Endothelial cell (in vitro differentiated cells): Measurements from ENCODE around the gene S100A16. TPM values are rescaled to one million over a fixed set of nuclear protein-coding genes. Genes with fewer than 3 reads are reported as not detected.

Experiments used
- DNase-seq: peaks from one replicate; pipeline ENCODE4 v3.0.0; 2021; ENCODE audit warnings: low spot score
- H3K27ac Mint-ChIP-seq: one replicate; pipeline ENCODE4 v1.8.0; 2021; ENCODE audit warnings: mixed read lengths, inconsistent platforms; ENCODE audit not compliant: unreplicated experiment
- H3K27me3 Mint-ChIP-seq: one replicate; pipeline ENCODE4 v1.8.0; 2021; ENCODE audit warnings: mild to moderate bottlenecking, moderate library complexity, mixed read lengths, inconsistent platforms; ENCODE audit not compliant: unreplicated experiment
- H3K36me3 Mint-ChIP-seq: one replicate; pipeline ENCODE4 v1.8.0; 2021; ENCODE audit warnings: mild to moderate bottlenecking, low read depth, mixed read lengths, inconsistent platforms; ENCODE audit not compliant: unreplicated experiment
- H3K4me1 Mint-ChIP-seq: one replicate; pipeline ENCODE4 v1.8.0; 2021; ENCODE audit warnings: mild to moderate bottlenecking, mixed read lengths, inconsistent platforms; ENCODE audit not compliant: unreplicated experiment
- H3K4me3 Mint-ChIP-seq: one replicate; pipeline ENCODE4 v1.8.0; 2021; ENCODE audit warnings: mild to moderate bottlenecking, mixed read lengths, inconsistent platforms; ENCODE audit not compliant: unreplicated experiment
- H3K9me3 Mint-ChIP-seq: one replicate; pipeline ENCODE4 v1.8.0; 2021; ENCODE audit warnings: mixed read lengths, inconsistent platforms; ENCODE audit not compliant: unreplicated experiment
- total RNA-seq: library from RNA; stranded (reverse); fragmentation: NEBNext Ultra II Directional; extraction: Animal tissue kit (Norgen Biotek cat#: 25700); gene quantifications from one replicate; pipeline ENCODE4 v1.2.1, GENCODE V29; 2021; ENCODE audit not compliant: unreplicated experiment
- TF ChIP-seq, protein P1 (sequence below): fragments of 200-600 bp; sonication (generic); IDR thresholded peaks from one replicate; pipeline ENCODE4 v1.5.0; 2021; ENCODE audit warnings: antibody characterized with exemption; ENCODE audit not compliant: unreplicated experiment

Gene S100A16
- total RNA-seq, 1 donor from 2014 or later = 363 TPM

DNA sequence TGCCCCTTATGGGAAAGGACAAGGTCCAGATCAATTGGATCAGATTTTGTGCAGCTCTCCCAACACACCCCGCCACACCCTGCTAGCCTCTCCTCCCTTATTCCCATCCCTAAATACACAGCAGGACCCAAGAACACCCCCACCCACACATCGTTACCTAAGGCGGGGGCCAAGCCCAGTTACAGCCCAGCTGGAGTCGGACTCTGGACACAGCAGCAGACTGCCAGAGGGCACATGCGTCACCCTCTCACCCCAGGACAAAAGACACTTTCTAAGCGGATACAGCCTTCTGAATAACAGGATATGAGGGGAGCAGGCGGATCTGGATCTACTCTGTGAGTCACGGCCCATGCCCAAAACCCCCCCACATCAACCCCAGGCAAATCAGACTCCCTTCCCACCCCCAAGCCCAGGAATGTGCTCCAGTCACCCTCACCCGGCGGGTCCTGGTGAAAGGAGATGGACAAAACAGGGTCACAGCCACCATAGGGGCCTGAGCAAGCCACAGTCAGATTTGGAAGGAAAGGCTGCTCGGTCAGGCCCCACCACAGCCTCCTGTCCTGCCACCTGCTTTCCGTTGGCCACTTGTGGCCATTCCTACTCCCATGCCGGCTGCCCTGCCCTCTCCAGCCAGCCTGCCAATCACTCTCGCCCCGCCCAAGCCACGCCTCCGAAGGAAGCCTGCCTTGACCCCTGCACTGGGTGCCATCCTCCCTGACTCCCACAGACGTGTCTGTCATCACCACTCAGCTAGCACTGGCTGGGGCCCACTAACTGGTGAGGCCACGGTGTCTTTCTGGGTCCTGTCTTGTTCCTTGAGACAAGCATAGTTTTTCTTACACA lies 4.0 kb downstream of the S100A16 start:
- TF ChIP-seq, protein P1, sequence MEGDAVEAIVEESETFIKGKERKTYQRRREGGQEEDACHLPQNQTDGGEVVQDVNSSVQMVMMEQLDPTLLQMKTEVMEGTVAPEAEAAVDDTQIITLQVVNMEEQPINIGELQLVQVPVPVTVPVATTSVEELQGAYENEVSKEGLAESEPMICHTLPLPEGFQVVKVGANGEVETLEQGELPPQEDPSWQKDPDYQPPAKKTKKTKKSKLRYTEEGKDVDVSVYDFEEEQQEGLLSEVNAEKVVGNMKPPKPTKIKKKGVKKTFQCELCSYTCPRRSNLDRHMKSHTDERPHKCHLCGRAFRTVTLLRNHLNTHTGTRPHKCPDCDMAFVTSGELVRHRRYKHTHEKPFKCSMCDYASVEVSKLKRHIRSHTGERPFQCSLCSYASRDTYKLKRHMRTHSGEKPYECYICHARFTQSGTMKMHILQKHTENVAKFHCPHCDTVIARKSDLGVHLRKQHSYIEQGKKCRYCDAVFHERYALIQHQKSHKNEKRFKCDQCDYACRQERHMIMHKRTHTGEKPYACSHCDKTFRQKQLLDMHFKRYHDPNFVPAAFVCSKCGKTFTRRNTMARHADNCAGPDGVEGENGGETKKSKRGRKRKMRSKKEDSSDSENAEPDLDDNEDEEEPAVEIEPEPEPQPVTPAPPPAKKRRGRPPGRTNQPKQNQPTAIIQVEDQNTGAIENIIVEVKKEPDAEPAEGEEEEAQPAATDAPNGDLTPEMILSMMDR = no peak
- Mint-ChIP-seq H3K36me3 (peaks cover 14% of the 10 kb centered on the region), H3K4me3 (peak overlapping the region; percentile 98), H3K4me1 (peaks cover 56% of the 10 kb centered on the region), H3K27ac (peak overlapping the region; percentile 100), H3K27me3 (peaks cover 15% of the 10 kb centered on the region), H3K9me3 (no peaks in the 10 kb centered on the region)
- DNase-seq = peak; percentile 80

DNA sequence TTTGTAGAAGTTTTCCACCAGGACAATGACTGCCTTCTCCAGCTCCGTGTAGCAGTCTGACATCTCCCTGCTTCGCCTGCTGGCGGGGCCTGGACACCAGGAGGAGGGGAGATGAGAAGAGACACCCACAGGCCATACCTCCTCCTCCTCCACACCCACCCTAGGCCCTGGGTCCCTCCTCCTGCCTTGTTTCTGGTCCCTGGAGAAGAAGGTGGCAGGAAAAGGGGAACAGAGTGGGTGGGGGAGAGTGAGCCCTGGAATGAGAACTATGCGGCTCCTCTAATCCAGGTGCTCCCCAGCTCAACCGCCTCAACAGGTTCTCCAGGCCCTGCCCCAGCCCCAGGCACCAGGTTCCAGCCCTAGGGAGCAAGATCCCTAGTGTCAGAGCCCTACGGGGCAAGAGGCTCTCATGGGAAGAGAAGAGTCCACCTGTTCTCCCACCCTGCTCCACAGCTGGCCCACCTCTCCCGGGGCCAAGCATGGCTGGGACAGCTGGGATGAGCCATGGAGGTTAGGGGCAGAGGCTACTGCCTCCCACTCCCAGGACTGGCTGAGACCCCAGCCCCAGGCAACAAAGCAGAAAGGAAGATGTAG lies 4.8 kb downstream of the S100A16 start:
- peak overlapping the region; percentile 100 for H3K27ac Mint-ChIP-seq
- peaks cover 56% of the 10 kb centered on the region for H3K4me1 Mint-ChIP-seq
- no peak for DNase-seq
- H3K9me3 Mint-ChIP-seq = no peaks in the 10 kb centered on the region
- H3K36me3 Mint-ChIP-seq = peaks cover 14% of the 10 kb centered on the region
- TF ChIP-seq, protein P1 = no peak
- H3K4me3 Mint-ChIP-seq = peak overlapping the region; percentile 98
- H3K27me3 Mint-ChIP-seq = peaks cover 15% of the 10 kb centered on the region

DNA sequence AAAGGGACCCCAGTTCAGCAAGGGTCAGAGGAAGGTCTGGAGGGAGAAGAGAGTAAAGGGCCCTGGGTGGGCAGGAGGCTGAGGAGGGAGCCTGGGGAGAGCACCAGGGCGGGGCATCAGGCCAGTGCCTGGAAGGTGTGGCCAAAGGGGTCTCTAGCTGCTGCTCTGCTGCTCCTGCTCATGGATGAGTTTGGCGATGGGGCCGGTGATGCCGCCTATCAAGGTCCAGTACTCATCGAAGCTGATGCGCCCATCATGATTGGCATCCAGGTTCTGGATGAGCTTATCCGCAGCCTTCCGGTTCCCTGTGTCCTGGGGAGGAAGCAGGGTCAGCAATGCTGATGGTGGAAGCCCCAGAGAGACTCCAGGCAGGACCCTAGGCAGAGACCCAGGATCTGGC lies 5.6 kb downstream of the S100A16 start:
- Mint-ChIP-seq H3K36me3 (peaks cover 14% of the 10 kb centered on the region), H3K27ac (peak overlapping the region; percentile 94), H3K4me3 (peak overlapping the region; percentile 98), H3K4me1 (peaks cover 55% of the 10 kb centered on the region), H3K27me3 (peaks cover 15% of the 10 kb centered on the region), H3K9me3 (no peaks in the 10 kb centered on the region)
- DNase-seq = no peak
- TF ChIP-seq, protein P1 = no peak

DNA sequence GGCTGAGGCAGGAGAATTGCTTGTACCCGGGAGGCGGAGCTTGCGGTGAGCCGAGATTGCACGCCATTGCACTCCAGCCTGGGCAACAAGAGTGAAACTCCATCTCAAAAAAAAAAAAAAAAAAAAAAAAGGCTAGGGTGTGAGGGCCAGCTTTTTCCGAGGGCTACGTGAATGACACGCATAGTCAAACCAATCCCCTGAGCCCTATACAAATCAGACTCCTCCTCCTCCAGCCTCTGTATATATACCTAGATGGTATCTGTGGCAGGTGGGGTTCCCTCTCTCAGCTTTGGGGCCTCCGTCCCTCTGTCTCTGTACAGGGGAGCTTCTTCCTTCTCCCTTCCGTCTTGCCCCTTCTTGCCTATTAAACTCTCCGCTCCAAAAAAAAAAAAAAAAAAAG lies 6.7 kb downstream of the S100A16 start:
- Mint-ChIP-seq H3K4me1 (peaks cover 45% of the 10 kb centered on the region), H3K36me3 (peaks cover 7% of the 10 kb centered on the region), H3K27me3 (peaks cover 10% of the 10 kb centered on the region), H3K9me3 (no peaks in the 10 kb centered on the region), H3K27ac (peak overlapping the region; percentile 52), H3K4me3 (no peak overlapping the region)
- no peak for DNase-seq
- TF ChIP-seq, protein P1 = no peak

DNA sequence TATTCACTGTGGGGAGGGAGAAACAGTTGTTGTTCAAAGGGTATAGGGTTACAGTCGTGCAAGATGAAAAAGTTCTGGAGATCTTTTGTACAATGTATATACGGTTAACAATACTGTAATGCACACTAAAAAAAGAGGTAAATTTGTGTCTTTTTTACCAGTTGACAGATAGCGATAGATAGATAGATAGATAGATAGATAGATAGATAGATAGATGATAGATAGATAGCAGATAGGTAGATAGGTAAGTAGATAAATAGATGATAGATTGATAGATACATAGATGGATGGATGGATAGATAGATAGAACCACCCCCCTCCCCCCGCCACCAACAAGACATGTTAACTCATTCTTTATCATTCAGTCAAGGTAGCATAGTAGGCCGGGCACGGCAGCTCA lies 10.2 kb downstream of the S100A16 start:
- Mint-ChIP-seq H3K4me3 (no peak overlapping the region), H3K36me3 (peaks cover 6% of the 10 kb centered on the region), H3K27ac (no peak overlapping the region), H3K27me3 (peaks cover under 1% of the 10 kb centered on the region), H3K9me3 (no peaks in the 10 kb centered on the region), H3K4me1 (peaks cover 21% of the 10 kb centered on the region)
- DNase-seq = no peak
- TF ChIP-seq, protein P1 = no peak
